GM18511 (cell line): Measurements from ENCODE around the gene NAA40.

ENCODE experiments used
- ATAC-seq: cut with Tn5 transposase; IDR thresholded peaks from one replicate; pipeline ENCODE4 v1.9.1; 2021; ENCODE audit warnings: mild to moderate bottlenecking, moderate library complexity; ENCODE audit not compliant: unreplicated experiment

Gene NAA40

GRCh38 chr11:64006398-64006797, 67.6 kb downstream of the NAA40 start:
- no peak for ATAC-seq
